ENCODE measurements around the gene AKAP13.
"Not testable (repeated sequence)": the region's sequence is repeated elsewhere in the genome, so short reads cannot be mapped to it uniquely, and the experiment has no call there.

- not testable (repeated sequence) for TF ChIP-seq CTCF (IDR thresholded peaks at IDR 0.05; ENCODE audit: poor library complexity, severe bottlenecking); POLR2AphosphoS5 (IDR thresholded peaks at IDR 0.05)
Measured at GRCh38 chr15:85346462-85347084, 33.8 kb upstream of the AKAP13 start.

All from neural cell (in vitro differentiated cells).